NCI-H748 (cell line): ENCODE measurements around the gene DPP10.

Experiments
- DNase-seq: peaks from one replicate; lab custom pipeline; 2025; ENCODE audit not compliant: unreplicated experiment; lab: John Stamatoyannopoulos, UW

The DPP10 gene

DNA sequence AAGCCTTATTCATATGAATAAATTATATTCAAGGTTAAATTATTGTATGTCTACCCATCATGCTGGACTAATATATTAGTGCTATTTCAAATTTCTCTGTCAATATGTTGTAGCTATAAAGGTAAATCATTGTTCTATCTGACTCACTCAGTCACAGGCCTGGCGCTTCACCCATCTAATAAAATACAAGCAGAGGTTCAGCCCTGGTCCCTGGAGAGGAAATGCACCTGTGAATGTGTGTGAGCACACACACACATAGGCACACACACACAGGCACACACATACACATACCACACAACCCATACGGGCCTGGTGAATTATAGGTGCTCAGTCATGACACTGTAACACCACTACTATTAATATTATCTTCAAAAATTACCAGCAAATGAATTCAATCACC lies 1396.1 kb downstream of the DPP10 start:
- no peak for DNase-seq

DNA sequence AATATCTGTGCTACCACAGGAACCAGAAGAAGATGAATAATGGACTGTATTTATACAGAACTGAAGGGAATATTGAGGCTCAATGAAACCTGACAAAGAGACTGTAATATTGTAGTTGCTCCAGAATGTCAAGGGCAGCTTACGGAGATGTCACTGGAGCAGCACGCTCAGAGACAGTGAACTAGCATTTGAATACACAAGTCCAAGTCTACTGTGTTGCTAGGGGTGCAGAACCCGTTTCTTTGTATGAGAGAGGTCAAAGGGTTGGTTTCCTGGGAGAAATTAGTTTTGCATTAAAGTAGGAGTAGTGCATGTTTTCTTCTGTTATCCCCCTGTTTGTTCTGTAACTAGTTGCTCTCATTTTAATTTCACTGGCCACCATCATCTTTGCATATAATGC lies 1399.9 kb downstream of the DPP10 start:
- no peak for DNase-seq

DNA sequence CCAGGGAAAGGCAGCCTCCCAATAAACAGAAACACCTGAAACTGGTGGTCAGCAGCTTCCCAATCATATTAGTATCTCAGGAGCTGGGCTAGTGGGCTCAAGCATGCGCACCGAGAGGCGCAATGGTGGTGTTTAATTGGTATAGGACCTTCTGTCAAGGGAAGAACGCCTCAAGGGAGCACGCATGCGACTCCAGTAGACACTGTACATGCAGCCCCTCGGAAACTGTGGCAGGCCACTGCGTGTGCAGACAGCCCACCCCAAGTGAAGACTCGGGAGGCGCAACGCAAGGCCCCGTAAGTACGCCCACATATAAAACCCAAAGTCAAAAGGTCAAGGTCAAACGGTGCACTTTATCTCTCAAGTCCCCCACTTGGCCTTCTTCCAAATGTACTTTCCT lies 1405.8 kb downstream of the DPP10 start:
- no peak for DNase-seq

- DNase-seq = no peak
Observed at GRCh38 chr2:115867024-115867423, 1424.6 kb downstream of the DPP10 start.

GRCh38 chr2:115874427-115874826 lies 1432.0 kb downstream of the DPP10 start:
- no peak for DNase-seq

DNA sequence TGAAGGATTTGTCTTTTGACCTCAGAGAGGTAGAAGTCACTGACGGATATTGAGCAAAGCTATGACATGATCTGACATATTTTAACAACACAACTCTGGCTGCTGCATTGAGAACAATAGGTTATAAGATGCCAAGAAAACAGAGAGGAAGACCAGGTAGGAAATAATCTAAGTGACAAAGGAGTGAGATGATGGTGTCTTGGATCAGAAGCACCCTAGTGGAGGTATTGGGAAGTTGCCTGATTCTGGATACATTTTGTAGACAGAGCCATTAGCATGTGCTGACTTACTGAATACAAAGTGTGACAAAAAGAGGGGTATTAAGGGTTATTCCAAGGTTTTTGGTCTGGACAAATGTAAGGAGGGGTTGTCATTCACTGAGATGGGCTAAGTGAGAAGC lies 1438.1 kb downstream of the DPP10 start:
- DNase-seq = no peak

- no peak for DNase-seq
Observed at GRCh38 chr2:115887209-115887776, 1444.9 kb downstream of the DPP10 start.
